ENCODE data around the gene RS1.

RS1 gene

GRCh38 chrX:18666614-18667013 is 5.3 kb downstream of the RS1 start:
- no peak for DNase-seq

GRCh38 chrX:18664947-18665346 is 7.0 kb downstream of the RS1 start:
- DNase-seq: no peak

- DNase-seq: no peak
Observed at GRCh38 chrX:18661273-18661672, 10.6 kb downstream of the RS1 start.

GRCh38 chrX:18654875-18655836 is 16.8 kb downstream of the RS1 start:
- no peak for DNase-seq

- DNase-seq: no peak
Observed at GRCh38 chrX:18652636-18653035, 19.3 kb downstream of the RS1 start.

GRCh38 chrX:18650662-18651061 is 21.2 kb downstream of the RS1 start:
- no peak for DNase-seq

- DNase-seq: no peak
Observed at GRCh38 chrX:18649498-18649951, 22.4 kb downstream of the RS1 start.

- no peak for DNase-seq
Observed at GRCh38 chrX:18647621-18648020, 24.3 kb downstream of the RS1 start.

GRCh38 chrX:18643853-18644252 is 28.1 kb downstream of the RS1 start:
- DNase-seq: no peak

- DNase-seq: no peak
Observed at GRCh38 chrX:18643243-18643642, 28.7 kb downstream of the RS1 start.

GRCh38 chrX:18640686-18641085 is 31.2 kb downstream of the RS1 start:
- no peak for DNase-seq

GRCh38 chrX:18639280-18639679 is 32.6 kb downstream of the RS1 start:
- no peak for DNase-seq

GRCh38 chrX:18638398-18638797 is 33.5 kb downstream of the RS1 start:
- no peak for DNase-seq

GRCh38 chrX:18630934-18631333 is 41.0 kb downstream of the RS1 start:
- no peak for DNase-seq

GRCh38 chrX:18624599-18624998 is 47.3 kb downstream of the RS1 start:
- no peak for DNase-seq

GRCh38 chrX:18620349-18620748 is 51.6 kb downstream of the RS1 start:
- DNase-seq: no peak

GRCh38 chrX:18619288-18619687 is 52.6 kb downstream of the RS1 start:
- no peak for DNase-seq

GRCh38 chrX:18617407-18617750 is 54.5 kb downstream of the RS1 start:
- DNase-seq: no peak

GRCh38 chrX:18616688-18617406 is 55.1 kb downstream of the RS1 start:
- DNase-seq: no peak

GRCh38 chrX:18613930-18614639 is 57.8 kb downstream of the RS1 start:
- no peak for DNase-seq

- DNase-seq: no peak
Observed at GRCh38 chrX:18607966-18608365, 63.9 kb downstream of the RS1 start.

GRCh38 chrX:18598413-18598812 is 73.5 kb downstream of the RS1 start:
- no peak for DNase-seq

GRCh38 chrX:18596096-18596495 is 75.8 kb downstream of the RS1 start:
- no peak for DNase-seq

- DNase-seq: no peak
Observed at GRCh38 chrX:18594079-18594478, 77.8 kb downstream of the RS1 start.
